Stimulated activated CD8-positive, alpha-beta memory T cell treated with anti-CD3 and anti-CD28 coated beads, Interleukin-7, amount 100 ng/mL, for 24 hours (primary cell): Measurements from ENCODE around the gene C2CD3.
"Not testable (repeated sequence)": the region's sequence is repeated elsewhere in the genome, so short reads cannot be mapped to it uniquely, and the experiment has no call there.

Experiments used
- DNase-seq: peaks from one replicate; pipeline ENCODE4 v3.0.0-alpha.2; 2020; ENCODE audit warnings: low read depth

C2CD3 gene

GRCh38 chr11:74157169-74157568 lies 13.6 kb downstream of the C2CD3 start:
- DNase-seq: no peak

DNA sequence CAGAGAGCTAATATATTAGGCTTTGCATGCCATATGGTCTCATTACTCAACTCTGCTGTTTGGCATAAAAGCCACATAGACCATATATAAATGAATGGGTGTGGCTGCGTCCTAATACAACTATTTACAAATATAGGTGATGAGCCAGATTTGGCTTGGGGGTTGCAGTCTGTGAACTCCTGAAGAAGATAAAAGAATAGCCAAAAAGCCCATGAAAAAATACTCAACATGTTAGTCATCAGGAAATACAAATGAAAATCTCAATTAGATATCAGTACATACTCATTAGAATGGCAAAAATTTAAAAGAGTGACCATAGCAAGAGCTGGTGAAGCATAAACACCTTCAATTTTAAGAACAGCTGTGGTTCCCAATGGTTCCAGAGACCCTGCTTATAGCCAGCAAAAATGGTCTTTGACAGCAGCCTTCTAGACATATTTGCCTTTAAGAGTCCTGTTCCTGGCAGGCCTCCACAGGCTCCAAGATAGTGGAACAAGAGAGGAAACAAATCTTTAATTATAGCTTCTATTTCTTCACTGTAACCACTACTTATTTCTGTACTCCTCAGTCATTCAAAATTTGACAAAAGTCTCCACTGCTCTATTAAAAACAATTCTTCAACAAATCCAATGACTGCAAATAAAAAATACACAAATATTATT lies 16.1 kb downstream of the C2CD3 start:
- no peak for DNase-seq

DNA sequence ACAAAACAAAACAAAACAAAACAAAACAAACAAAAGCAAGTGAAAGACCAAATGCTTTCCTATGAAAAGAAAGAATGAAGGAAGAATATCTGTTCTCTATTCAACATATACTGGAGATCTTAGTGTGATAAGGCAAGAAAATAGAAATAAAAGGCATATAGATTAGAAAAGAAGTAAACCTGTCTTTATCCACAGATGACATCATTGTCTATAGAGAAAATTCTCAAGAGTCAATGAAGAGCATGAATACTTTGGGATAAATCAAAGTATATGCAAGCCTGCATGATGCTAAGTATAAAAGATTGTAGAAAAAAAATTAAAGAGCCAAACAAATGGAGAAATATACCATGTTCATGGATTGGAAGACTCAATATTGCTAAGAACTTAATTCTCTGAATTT lies 17.6 kb downstream of the C2CD3 start:
- DNase-seq: no peak

DNA sequence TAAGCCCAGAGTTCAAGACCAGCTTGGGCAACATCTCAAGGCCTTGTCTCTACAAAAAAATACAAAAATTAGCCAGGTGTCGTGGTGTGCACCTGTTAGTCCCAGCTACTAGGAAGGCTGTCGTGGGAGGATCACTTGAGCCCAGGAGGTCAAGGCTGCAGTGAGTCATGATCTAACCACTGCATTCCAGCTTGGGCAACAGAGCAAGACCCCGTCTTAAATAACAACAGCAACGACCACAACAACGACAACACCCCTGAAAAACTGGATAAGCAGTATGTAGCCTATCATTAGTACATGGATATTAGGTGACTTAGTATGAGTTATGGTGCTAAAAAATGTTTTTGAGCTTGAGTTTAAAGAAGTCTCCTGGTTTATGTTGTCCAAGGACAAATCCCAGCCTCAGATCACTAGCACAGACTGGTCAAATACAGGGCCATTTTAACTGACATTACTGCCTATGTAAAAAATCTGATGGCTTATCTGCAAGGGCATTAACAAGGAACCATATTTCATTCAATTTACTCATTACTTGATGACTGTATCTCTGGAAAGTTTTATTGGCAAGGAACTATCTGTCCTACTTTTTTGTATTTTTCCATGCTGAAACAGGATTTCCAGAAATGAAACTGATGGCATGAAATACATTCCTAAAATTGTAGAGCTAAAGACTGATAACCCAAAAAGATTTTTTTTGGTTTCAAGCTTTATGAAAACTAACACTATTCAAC lies 23.4 kb downstream of the C2CD3 start:
- DNase-seq: no peak

GRCh38 chr11:74144592-74144991 lies 26.2 kb downstream of the C2CD3 start:
- no peak for DNase-seq

GRCh38 chr11:74142624-74143023 lies 28.2 kb downstream of the C2CD3 start:
- DNase-seq: no peak

GRCh38 chr11:74141908-74142307 lies 28.9 kb downstream of the C2CD3 start:
- DNase-seq: no peak

DNA sequence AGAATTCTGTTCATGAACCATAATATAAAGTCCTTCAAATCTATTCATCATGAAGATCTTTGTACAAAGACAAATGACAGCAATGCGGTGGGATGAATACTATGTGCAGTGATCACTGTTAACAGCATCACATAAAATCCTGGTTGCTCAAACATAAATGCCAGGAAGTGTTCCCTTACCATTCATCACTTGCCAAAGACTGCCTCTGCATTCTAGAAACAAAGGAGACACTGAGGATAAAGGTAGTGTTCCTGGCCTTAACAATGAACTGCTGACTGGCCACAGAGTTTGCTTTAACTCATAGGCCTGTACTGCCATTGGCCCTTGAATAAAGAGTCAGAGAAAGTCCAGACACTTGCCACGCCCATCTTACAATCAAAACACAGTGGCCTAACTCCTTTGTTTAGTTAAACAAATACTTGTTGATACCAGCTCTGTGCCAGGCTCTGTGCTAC lies 29.5 kb downstream of the C2CD3 start:
- no peak for DNase-seq

DNA sequence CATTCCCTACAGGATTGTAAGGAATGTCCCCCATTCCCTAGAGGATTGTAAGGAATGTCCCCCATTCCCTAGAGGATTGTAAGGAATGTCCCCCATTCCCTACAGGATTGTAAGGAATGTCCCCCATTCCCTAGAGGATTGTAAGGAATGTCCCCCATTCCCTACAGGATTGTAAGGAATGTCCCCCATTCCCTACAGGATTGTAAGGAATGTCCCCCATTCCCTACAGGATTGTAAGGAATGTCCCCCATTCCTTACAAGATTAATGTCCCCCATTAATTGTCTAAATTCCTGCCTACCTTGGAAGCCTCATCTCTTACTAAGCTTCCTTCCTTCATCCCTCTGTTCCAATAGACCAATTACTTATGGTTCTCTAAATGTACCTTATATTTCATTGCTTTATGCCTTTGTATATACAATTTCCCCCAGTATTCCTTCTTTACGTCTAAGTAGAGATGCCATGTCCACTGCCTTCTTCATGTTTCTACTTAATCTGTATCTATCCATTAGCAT lies 30.8 kb downstream of the C2CD3 start:
- not testable (repeated sequence) for DNase-seq

DNA sequence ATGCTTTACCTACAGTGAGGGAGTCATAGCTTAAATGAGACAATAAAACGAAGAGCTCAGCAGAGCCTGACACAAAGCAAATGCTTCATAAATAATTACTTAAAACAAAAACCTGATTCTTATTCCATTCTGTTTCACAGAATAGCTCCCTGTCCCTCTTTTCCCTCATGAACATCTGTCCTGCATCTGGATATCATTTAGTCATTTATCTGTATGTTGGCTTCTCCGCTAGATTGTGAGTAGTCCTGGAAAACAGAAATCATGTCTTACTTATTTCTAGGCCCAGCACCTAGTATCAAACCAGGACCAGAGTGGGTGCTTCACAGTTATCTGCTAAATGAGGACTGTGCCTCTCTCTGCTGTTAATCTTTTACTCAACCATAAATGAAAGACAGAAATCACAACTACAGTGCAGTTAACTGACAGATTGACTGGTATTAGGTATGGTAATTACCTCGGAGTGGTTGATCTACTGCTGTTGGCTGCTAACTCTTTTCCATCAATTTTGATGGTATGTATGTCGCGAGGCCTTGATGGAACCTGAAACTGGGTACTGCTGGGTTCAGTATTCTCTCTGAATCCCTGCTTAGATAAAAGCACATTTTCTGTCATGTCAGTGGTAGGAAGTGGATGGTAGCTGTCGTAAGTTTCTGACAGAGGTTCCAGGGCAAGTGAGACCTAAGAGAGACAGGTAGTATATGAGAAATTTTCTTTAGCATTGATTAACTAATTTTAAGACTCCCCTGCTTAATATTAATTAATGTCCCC lies 31.5 kb downstream of the C2CD3 start:
- no peak for DNase-seq

DNA sequence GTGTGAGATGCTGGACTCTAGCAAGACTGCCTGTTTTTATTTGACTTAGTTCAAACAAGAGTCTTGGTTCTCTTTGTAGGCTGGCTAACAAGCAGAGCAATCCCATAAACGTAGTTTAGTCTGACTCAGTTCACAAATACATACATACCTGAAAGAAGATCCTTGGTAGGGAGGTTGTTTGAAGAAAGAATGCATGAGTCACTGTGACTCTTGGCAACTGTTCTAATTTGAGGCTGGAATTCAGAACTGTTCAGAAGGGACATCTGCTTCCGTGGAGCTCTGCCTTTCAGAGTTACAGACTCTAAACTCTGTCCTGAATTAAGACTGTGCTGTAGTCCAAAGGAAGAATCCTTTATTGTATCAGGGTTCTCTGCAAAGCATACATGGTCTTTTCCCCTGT lies 32.2 kb downstream of the C2CD3 start:
- DNase-seq: no peak

DNA sequence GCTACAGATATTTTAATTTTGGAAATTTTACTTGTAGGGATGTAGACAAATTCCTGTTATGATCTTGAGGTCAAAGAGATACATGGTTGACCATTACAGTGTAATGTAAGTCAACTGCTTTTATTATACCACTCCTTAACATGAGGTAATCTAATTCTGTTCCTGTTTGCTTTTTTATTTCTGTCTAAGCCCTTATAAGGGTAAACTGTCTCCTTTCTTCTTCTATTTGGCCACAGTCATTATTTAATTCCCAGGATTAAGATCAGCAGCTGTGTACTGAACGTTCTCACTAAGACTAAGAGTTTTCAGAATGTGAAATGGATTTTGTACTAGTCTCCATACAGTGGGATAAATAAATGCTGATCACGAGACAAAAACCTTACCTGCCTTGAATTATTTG lies 32.8 kb downstream of the C2CD3 start:
- no peak for DNase-seq

- DNase-seq: no peak
Observed at GRCh38 chr11:74135127-74135840, 35.5 kb downstream of the C2CD3 start.

DNA sequence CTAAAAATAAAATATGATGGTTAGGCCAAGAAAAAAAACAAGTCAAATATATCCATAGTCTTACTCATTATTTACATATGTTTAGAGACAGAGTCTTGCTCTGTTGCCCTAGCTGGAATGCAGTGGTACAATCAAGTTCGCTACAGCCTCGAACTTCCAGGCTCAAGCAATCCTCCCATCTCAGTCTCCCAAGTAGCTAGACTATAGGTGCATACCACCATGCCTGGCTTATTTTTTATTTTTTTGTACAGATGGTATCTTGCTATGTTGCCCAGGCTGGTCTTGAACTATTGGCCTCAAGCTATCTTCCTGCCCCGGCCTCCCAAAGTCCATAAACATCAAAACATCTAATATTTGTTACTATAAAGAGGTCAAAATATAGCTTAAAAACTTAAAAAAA lies 36.1 kb downstream of the C2CD3 start:
- no peak for DNase-seq

GRCh38 chr11:74133436-74133835 lies 37.4 kb downstream of the C2CD3 start:
- DNase-seq: no peak

DNA sequence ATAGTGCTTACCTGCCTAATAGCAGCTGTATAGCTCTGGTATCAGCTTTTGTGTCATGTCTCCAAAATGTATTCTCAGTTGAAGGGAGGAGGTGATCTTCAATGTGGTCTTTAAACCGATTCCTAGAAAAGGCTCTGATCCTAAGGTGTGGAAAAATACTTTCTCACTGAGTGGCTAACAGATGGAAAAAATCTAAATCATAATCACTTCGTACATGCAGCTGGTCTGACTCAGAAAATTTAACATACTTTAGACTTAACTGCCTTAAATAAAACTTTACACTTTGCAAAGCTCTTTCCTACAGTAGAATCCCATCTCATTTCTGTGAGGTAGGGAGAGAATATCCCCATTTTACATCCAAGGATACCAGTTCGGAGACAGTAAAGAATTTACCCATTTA lies 38.0 kb downstream of the C2CD3 start:
- DNase-seq: no peak

- DNase-seq: not testable (repeated sequence)
Observed at GRCh38 chr11:74129121-74129520, 41.7 kb downstream of the C2CD3 start.

DNA sequence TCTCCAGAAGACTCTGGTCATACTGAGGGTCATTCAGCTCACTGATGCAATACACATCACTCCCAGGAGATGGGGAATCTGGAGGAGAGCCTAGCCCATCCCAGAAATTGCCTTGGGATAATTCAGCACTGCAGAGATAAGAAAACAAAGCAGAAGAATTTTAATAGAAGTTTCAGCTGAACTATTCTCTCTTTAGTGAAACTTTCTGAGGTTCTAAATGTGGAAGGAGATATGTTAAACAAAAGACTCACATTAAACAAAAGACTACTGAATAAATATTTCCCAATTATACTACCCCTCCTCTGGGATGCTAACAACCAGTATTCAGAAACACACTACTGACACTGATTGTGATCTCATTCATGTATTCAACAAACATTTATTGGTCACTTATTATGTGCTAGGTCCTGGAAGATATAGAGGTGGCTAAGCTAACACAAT lies 47.8 kb downstream of the C2CD3 start:
- no peak for DNase-seq

DNA sequence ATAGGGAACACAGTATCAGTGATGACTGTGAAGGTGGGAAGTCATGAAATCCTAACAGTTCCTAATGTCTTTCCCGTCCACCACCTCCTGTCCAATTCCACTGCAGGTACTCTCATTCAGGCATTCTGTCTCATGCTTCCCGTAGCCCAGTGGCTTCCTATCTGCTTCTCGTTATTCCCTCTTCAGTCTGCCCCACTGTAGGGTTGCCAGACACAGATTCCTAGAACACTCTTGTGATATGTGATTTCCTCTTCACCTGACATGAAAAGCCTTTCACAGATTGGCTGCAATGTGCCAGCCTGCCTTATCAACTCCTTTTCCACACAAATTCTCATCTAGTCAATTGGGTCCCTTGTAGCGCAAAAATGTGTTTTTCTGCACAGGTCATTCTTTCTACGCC lies 49.0 kb downstream of the C2CD3 start:
- no peak for DNase-seq

- DNase-seq: not testable (repeated sequence)
Observed at GRCh38 chr11:74120260-74121035, 50.4 kb downstream of the C2CD3 start.

DNA sequence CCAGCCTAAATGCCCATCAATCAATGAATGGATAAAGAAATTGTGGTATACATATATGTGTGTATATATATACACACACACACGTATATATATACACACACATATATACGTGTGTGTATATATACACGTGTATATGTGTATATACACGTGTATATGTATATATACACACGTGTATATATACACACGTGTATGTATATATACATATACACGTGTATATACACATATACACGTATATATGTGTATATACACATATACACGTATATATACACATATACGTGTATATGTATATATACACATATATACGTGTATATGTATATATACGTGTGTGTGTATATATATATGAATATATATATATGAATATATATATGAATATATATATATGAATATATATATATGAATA lies 54.1 kb downstream of the C2CD3 start:
- no peak for DNase-seq
